ENCODE results near the gene PRSS2. TPM values are rescaled to one million over a fixed set of nuclear protein-coding genes. Genes with fewer than 3 reads are reported as not detected.
"Not testable (repeated sequence)": the region's sequence is repeated elsewhere in the genome, so short reads cannot be mapped to it uniquely, and the experiment has no call there.

Gene PRSS2
- total and polyA plus RNA-seq, 2 donors (not counting 1 experiment from before 2014, with no cell fraction given), result not detected

- H3K4me1 ChIP-seq (ENCODE audit: control insufficient read depth in 2 of 2, insufficient read depth in 2 of 2, low read length in 2 of 2), result peaks cover 7 to 16% of the 10 kb centered on the region in 2 donors
- H3K27me3 ChIP-seq (replicated peaks in 1 of 4; ENCODE audit: control extremely low read depth in 1 of 4, control insufficient read depth in 3 of 4, insufficient read depth in 4 of 4, low read length in 3 of 4); H3K9ac ChIP-seq (ENCODE audit: low read length); H3K9me3 Mint-ChIP-seq (ENCODE audit: insufficient read depth); H3K9me3 ChIP-seq (ENCODE audit: control extremely low read depth in 1 of 3, control insufficient read depth in 2 of 3, insufficient read depth in 1 of 3, low read length in 2 of 3); H3K4me3 ChIP-seq (ENCODE audit: control extremely low read depth in 1 of 5, extremely low read depth in 1 of 5, insufficient read depth in 1 of 5, low read depth in 2 of 5, low read length in 4 of 5); H3K36me3 ChIP-seq (replicated peaks in 1 of 2; ENCODE audit: control extremely low read depth in 1 of 2, control insufficient read depth in 1 of 2, extremely low read depth in 1 of 2, insufficient read depth in 2 of 2, low read length in 1 of 2); H3K27me3 Mint-ChIP-seq; intact Hi-C loops (cut with micrococcal nuclease); H3K27ac Mint-ChIP-seq; ATAC-seq (ENCODE audit: low read depth); H3K79me2 ChIP-seq (ENCODE audit: control insufficient read depth, insufficient read depth, low read length); H2AFZ ChIP-seq (ENCODE audit: insufficient read depth, low read depth, low read length, poor library complexity, severe bottlenecking); H3K27ac ChIP-seq (ENCODE audit: low read length in 2 of 2); DNase-seq; POLR2A ChIA-PET; H3K4me3 Mint-ChIP-seq; H3K4me2 ChIP-seq (replicated peaks; ENCODE audit: low read depth, low read length, poor library complexity, severe bottlenecking); H4K20me1 ChIP-seq (ENCODE audit: control insufficient read depth, insufficient read depth, low read length, poor library complexity, severe bottlenecking): not testable (repeated sequence)
- CTCF ChIA-PET, result interaction anchor here (1.7 to 32.8 kb wide), 2 partner anchors 35 to 63 kb away, joined by 6 to 1138 read pairs; no protein-coding TSS in a partner anchor
- H3K4me1 Mint-ChIP-seq, result peaks cover 17% of the 10 kb centered on the region
- 94% methylated on average over 4 of the region's 6 CpGs for WGBS (ENCODE audit: insufficient coverage)
Observed at GRCh38 chr7:142775351-142776115, 4.8 kb downstream of the PRSS2 start.

- peaks cover 9% of the 10 kb centered on the region for H3K4me1 Mint-ChIP-seq
- H3K27ac ChIP-seq (ENCODE audit: low read length in 2 of 2), result no peak overlapping the region
- H3K9ac ChIP-seq (ENCODE audit: low read length), result no peak overlapping the region
- no peak overlapping the region for H3K4me3 Mint-ChIP-seq
- intact Hi-C loops (cut with micrococcal nuclease), result no loop called here
- DNase-seq (no peak), ATAC-seq (ENCODE audit: low read depth) (no peak)
- no peaks in the 10 kb centered on the region for H4K20me1 ChIP-seq (ENCODE audit: control insufficient read depth, insufficient read depth, low read length, poor library complexity, severe bottlenecking)
- no peak for TF ChIP-seq CTCF (IDR thresholded peaks at IDR 0.05)
- TF ChIP-seq EZH2 (IDR thresholded peaks at IDR 0.05; ENCODE audit: borderline replicate concordance, insufficient read depth, low read depth, low read length, poor library complexity, severe bottlenecking), result no peak
- no peak overlapping the region for H3K4me3 ChIP-seq (ENCODE audit: control extremely low read depth in 1 of 5, extremely low read depth in 1 of 5, insufficient read depth in 1 of 5, low read depth in 2 of 5, low read length in 4 of 5)
- H3K9me3 Mint-ChIP-seq (ENCODE audit: insufficient read depth), result no peaks in the 10 kb centered on the region
- no peak overlapping the region for H3K4me2 ChIP-seq (replicated peaks; ENCODE audit: low read depth, low read length, poor library complexity, severe bottlenecking)
- no peaks in the 10 kb centered on the region for H3K36me3 ChIP-seq (replicated peaks in 1 of 2; ENCODE audit: control extremely low read depth in 1 of 2, control insufficient read depth in 1 of 2, extremely low read depth in 1 of 2, insufficient read depth in 2 of 2, low read length in 1 of 2)
- H3K79me2 ChIP-seq (ENCODE audit: control insufficient read depth, insufficient read depth, low read length), result no peaks in the 10 kb centered on the region
- no peak overlapping the region for H3K27ac Mint-ChIP-seq
- peaks cover 0 to 8% of the 10 kb centered on the region in 2 donors for H3K4me1 ChIP-seq (ENCODE audit: control insufficient read depth in 2 of 2, insufficient read depth in 2 of 2, low read length in 2 of 2)
- ChIA-PET POLR2A (no interaction called here), CTCF (interaction anchor here (0.7 to 32.8 kb wide), 2 partner anchors 13 to 34 kb away, joined by 3 to 1138 read pairs; no protein-coding TSS in a partner anchor)
- 77% methylated on average over 7 of the region's 9 CpGs for WGBS (ENCODE audit: insufficient coverage)
- H3K27me3 Mint-ChIP-seq, result peaks cover 3% of the 10 kb centered on the region
- H2AFZ ChIP-seq (ENCODE audit: insufficient read depth, low read depth, low read length, poor library complexity, severe bottlenecking), result no peak overlapping the region
- no peaks in the 10 kb centered on the region for H3K27me3 ChIP-seq (replicated peaks in 1 of 4; ENCODE audit: control extremely low read depth in 1 of 4, control insufficient read depth in 3 of 4, insufficient read depth in 4 of 4, low read length in 3 of 4)
- H3K9me3 ChIP-seq (ENCODE audit: control extremely low read depth in 1 of 3, control insufficient read depth in 2 of 3, insufficient read depth in 1 of 3, low read length in 2 of 3), result no peaks in the 10 kb centered on the region
Observed at GRCh38 chr7:142776206-142776844, 5.6 kb downstream of the PRSS2 start.

GRCh38 chr7:142776845-142777225 lies 6.1 kb downstream of the PRSS2 start:
- POLR2A ChIA-PET; H3K27ac Mint-ChIP-seq; H3K4me2 ChIP-seq (replicated peaks; ENCODE audit: low read depth, low read length, poor library complexity, severe bottlenecking); H3K9me3 Mint-ChIP-seq (ENCODE audit: insufficient read depth); ATAC-seq (ENCODE audit: low read depth); H3K27me3 ChIP-seq (replicated peaks in 1 of 4; ENCODE audit: control extremely low read depth in 1 of 4, control insufficient read depth in 3 of 4, insufficient read depth in 4 of 4, low read length in 3 of 4); H3K36me3 ChIP-seq (replicated peaks in 1 of 2; ENCODE audit: control extremely low read depth in 1 of 2, control insufficient read depth in 1 of 2, extremely low read depth in 1 of 2, insufficient read depth in 2 of 2, low read length in 1 of 2); H2AFZ ChIP-seq (ENCODE audit: insufficient read depth, low read depth, low read length, poor library complexity, severe bottlenecking); H3K27me3 Mint-ChIP-seq; H4K20me1 ChIP-seq (ENCODE audit: control insufficient read depth, insufficient read depth, low read length, poor library complexity, severe bottlenecking); H3K4me3 Mint-ChIP-seq; H3K9ac ChIP-seq (ENCODE audit: low read length); H3K4me3 ChIP-seq (ENCODE audit: control extremely low read depth in 1 of 5, extremely low read depth in 1 of 5, insufficient read depth in 1 of 5, low read depth in 2 of 5, low read length in 4 of 5); intact Hi-C loops (cut with micrococcal nuclease); H3K9me3 ChIP-seq (ENCODE audit: control extremely low read depth in 1 of 3, control insufficient read depth in 2 of 3, insufficient read depth in 1 of 3, low read length in 2 of 3); H3K79me2 ChIP-seq (ENCODE audit: control insufficient read depth, insufficient read depth, low read length); H3K27ac ChIP-seq (ENCODE audit: low read length in 2 of 2); DNase-seq; H3K4me1 ChIP-seq (ENCODE audit: control insufficient read depth in 2 of 2, insufficient read depth in 2 of 2, low read length in 2 of 2); H3K4me1 Mint-ChIP-seq: not testable (repeated sequence)
- no CpG with 5 or more reads among the region's 2 CpGs for WGBS (ENCODE audit: insufficient coverage)
- CTCF ChIA-PET, result interaction anchor here (0.7 to 32.8 kb wide), 2 partner anchors 12 to 34 kb away, joined by 3 to 1138 read pairs; no protein-coding TSS in a partner anchor
